K562 (cell line): Measurements from ENCODE around the gene SUOX. TPM values are rescaled to one million over a fixed set of nuclear protein-coding genes. Genes with fewer than 3 reads are reported as not detected.

Experiments
- ATAC-seq: fragments of 200-7000 bp; cut with Tn5 transposase; 3 replicates; pipeline ENCODE4 v1.9.1; 2020; ENCODE audit warnings: moderate library complexity
- BruUV-seq: library from RNA; stranded (reverse); fragments of 400-500 nt; replicated peaks from 2 replicates; lab custom pipeline; 2021; lab: Mats Ljungman, UMichigan
- CTCF ChIA-PET: fragments of 300-600 bp; formaldehyde crosslinking; extraction: SDS; loops from one replicate; lab custom pipeline; 2021; ENCODE audit warnings: low intra/inter-chr PET ratio; lab: Yijun Ruan, JAX
- POLR2A ChIA-PET: fragments of 300-600, 350-650 bp; sonication (Branson Sonifier 250); formaldehyde crosslinking; extraction: SDS; loops from one replicate; lab custom pipeline; 2021; ENCODE audit warnings: antibody characterized with exemption, inconsistent platforms; lab: Yijun Ruan, JAX
- DNase-seq, 4 experiments: peaks; one replicate each; pipeline versions ENCODE4 v3.0.0 to v3.0.0-alpha.2; 2011 to 2018; ENCODE audit warnings: low spot score in 3 of 4, mixed read lengths in 3 of 4; ENCODE audit errors: extremely low read depth in 1 of 4
- FAIRE-seq: peaks from 2 replicates; lab custom pipeline; 2011; peaks lifted over from hg19 to GRCh38; lab: Jason Lieb, UNC
- H2AFZ ChIP-seq: 2 replicates; pipeline ENCODE4 v1.6.0; 2011; ENCODE audit warnings: low read depth, low read length, control low read depth, inconsistent platforms
- H3K27ac ChIP-seq: fragments of 200-600 bp; 3 replicates; pipeline ENCODE4 v1.8.0; 2011; ENCODE audit warnings: low read depth, mild to moderate bottlenecking, control low read depth, inconsistent platforms, low read length, moderate library complexity, mixed read lengths; ENCODE audit errors: extremely low read depth
- H3K27me3 ChIP-seq, 2 experiments: fragments of 300-600 bp in 1 of 2; 2 replicates in 1 of 2; 3 replicates in 1 of 2; pipeline versions ENCODE4 v1.6.0 to v1.8.0; 2011; ENCODE audit warnings: inconsistent platforms in 2 of 2, low read length in 2 of 2, mild to moderate bottlenecking in 1 of 2, mixed read lengths in 1 of 2, moderate library complexity in 1 of 2; ENCODE audit not compliant: control insufficient read depth in 2 of 2, insufficient read depth in 2 of 2
- H3K36me3 ChIP-seq: fragments of 300-600 bp; 3 replicates; pipeline ENCODE4 v1.8.0; 2011; ENCODE audit warnings: mild to moderate bottlenecking, low read length, inconsistent platforms; ENCODE audit not compliant: control insufficient read depth, insufficient read depth
- H3K4me1 ChIP-seq, 2 experiments: fragments of 200-600 bp in 1 of 2; replicated peaks in 1 of 2; 2 replicates in 1 of 2; 3 replicates in 1 of 2; pipeline versions ENCODE4 v1.5.1 to v1.8.0; 2011; ENCODE audit warnings: inconsistent platforms in 2 of 2, low read length in 2 of 2, mild to moderate bottlenecking in 1 of 2, mixed read lengths in 1 of 2, moderate library complexity in 1 of 2; ENCODE audit not compliant: control insufficient read depth in 2 of 2, insufficient read depth in 2 of 2
- H3K4me2 ChIP-seq: 2 replicates; pipeline ENCODE4 v1.6.1; 2011; ENCODE audit warnings: low read length, control low read depth, inconsistent platforms, mixed read lengths; ENCODE audit not compliant: insufficient read depth
- H3K4me3 ChIP-seq: fragments of 200-600 bp; sonication (generic), shearing (Covaris generic); 2 replicates; pipeline ENCODE4 v1.5.1; 2016; ENCODE audit warnings: control low read depth, inconsistent platforms
- H3K79me2 ChIP-seq: fragments of 200-600 bp; 3 replicates; pipeline ENCODE4 v1.8.0; 2011; ENCODE audit warnings: low read length, inconsistent platforms; ENCODE audit not compliant: control insufficient read depth, insufficient read depth
- H3K9ac ChIP-seq, 2 experiments: 2 replicates each; pipeline versions ENCODE4 v1.6.0 to v1.6.1; 2011; ENCODE audit warnings: low read depth in 2 of 2, low read length in 2 of 2, control low read depth in 1 of 2, inconsistent platforms in 1 of 2, mild to moderate bottlenecking in 1 of 2, mixed read lengths in 1 of 2; ENCODE audit not compliant: insufficient read depth in 1 of 2
- H3K9me1 ChIP-seq: one replicate; pipeline ENCODE4 v1.6.0; 2011; ENCODE audit warnings: inconsistent platforms, mild to moderate bottlenecking, low read length, moderate library complexity; ENCODE audit not compliant: control insufficient read depth, insufficient read depth
- H3K9me3 ChIP-seq: replicated peaks from 2 replicates; pipeline ENCODE4 v1.5.1; 2011; ENCODE audit warnings: low read depth, low read length, inconsistent platforms; ENCODE audit not compliant: control insufficient read depth, insufficient read depth
- H4K20me1 ChIP-seq: replicated peaks from 2 replicates; pipeline ENCODE4 v1.6.1; 2011; ENCODE audit warnings: low read length, inconsistent platforms, mixed read lengths; ENCODE audit not compliant: control insufficient read depth, insufficient read depth
- CBX1 ChIP-seq: sonication (generic); IDR thresholded peaks from 2 replicates; pipeline ENCODE4 v1.6.1; 2016; ENCODE audit warnings: antibody characterized with exemption, low read depth, mild to moderate bottlenecking
- IRF1 ChIP-seq: sonication (generic); formaldehyde crosslinking; IDR thresholded peaks from 2 replicates; pipeline ENCODE4 v1.8.0; 2022; ENCODE audit warnings: missing genetic modification reagents, mild to moderate bottlenecking, borderline replicate concordance
- NFRKB ChIP-seq: fragments of 450-650 bp; IDR thresholded peaks from 2 replicates; pipeline ENCODE4 v1.6.1; 2016; ENCODE audit warnings: low read depth
- PRDM10 ChIP-seq: fragments of 450-650 bp; IDR thresholded peaks from 2 replicates; pipeline ENCODE4 v1.6.1; 2018; ENCODE audit not compliant: partially characterized antibody
- ZBTB40 ChIP-seq, 2 experiments: fragments of 450-650 bp in 1 of 2; sonication (generic) in 1 of 2; formaldehyde crosslinking in 1 of 2; IDR thresholded peaks; 2 replicates each; pipeline versions ENCODE4 v1.7.1 to v1.9.0; 2016 to 2022; ENCODE audit warnings: inconsistent platforms in 1 of 2, mild to moderate bottlenecking in 1 of 2, missing genetic modification reagents in 1 of 2
- ZNF41 ChIP-seq: fragments of 250-450 bp; sonication (Bioruptor Pico); conservative IDR thresholded peaks from 2 replicates; pipeline ENCODE4 v1.4.0; 2020; ENCODE audit warnings: mild to moderate bottlenecking
- WGBS: fragments of 100-300 bp; shearing (Covaris generic); methylation state at CpG from one replicate; pipeline ENCODE4 v1.1.6; 2016; ENCODE audit warnings: low coverage, mixed read lengths; ENCODE audit not compliant: insufficient coverage; ENCODE audit errors: missing lambda C conversion rate; 5-methylcytosine and 5-hydroxymethylcytosine counted together
- in situ Hi-C: fragments of 300-500 bp; cut with MboI; formaldehyde crosslinking; loops from 4 replicates; pipeline ENCODE4 v1.15.0; 2018; ENCODE audit warnings: inconsistent platforms, mixed read lengths
- intact Hi-C: fragments of 100-400 bp; cut with micrococcal nuclease; formaldehyde crosslinking; loops from 2 replicates; pipeline ENCODE4 v1.14.2; 2022
- polyA plus RNA-seq, 8 experiments: library from polyadenylated mRNA; depleted of rRNA in 4 of 8; stranded (reverse) in 5 of 8; unstranded in 3 of 8; fragments of >200 nt; fragmentation: Nextera tagmentation in 2 of 8; fragmentation: Illumina TruSeq in 1 of 8; extraction: Ambion mirVana in 2 of 8; extraction: Trizol in 1 of 8; gene quantifications; 2 replicates each; pipeline versions ENCODE4 v1.2.1 to v1.2.3, GENCODE V29; 2011 to 2014; ENCODE audit warnings: inconsistent platforms in 1 of 8, missing spikeins in 1 of 8
- total RNA-seq, 7 experiments: library from RNA; depleted of rRNA in 6 of 7; stranded (reverse); fragments of >200 nt in 6 of 7; fragmentation: Illumina TruSeq in 2 of 7; extraction: Trizol in 2 of 7; gene quantifications; 2 replicates each; pipeline versions ENCODE4 v1.2.1 to v1.2.3, GENCODE V29; 2011 to 2021; ENCODE audit warnings: low replicate concordance in 1 of 7

SUOX gene
- total and polyA plus RNA-seq, 9 of the 15 experiments (the other 6 are each of a cell fraction or from before 2014, with no cell fraction given), result 9.2 to 39.7 (median 25.4) TPM

GRCh38 chr12:56021889-56022497 is 24.9 kb downstream of the SUOX start:
- Histone ChIP-seq H3K9me1 (no peaks in the 10 kb centered on the region), H3K27me3 (no peaks in the 10 kb centered on the region), H3K4me2 (peak overlapping the region; percentile 92), H3K79me2 (peaks cover 55% of the 10 kb centered on the region), H2AFZ (peak overlapping the region; percentile 80), H3K4me1 (peaks cover 30 to 41% of the 10 kb centered on the region in 2 experiments), H3K27ac (peak overlapping the region; percentile 82), H3K36me3 (peaks cover 32% of the 10 kb centered on the region; the same call in 2 of the 3 replicates), H3K9me3 (no peaks in the 10 kb centered on the region), H3K4me3 (peak overlapping the region; percentile 46), H4K20me1 (no peaks in the 10 kb centered on the region), H3K9ac (peak overlapping the region; percentile 80 to 93)
- intact Hi-C loops (loop anchor here (1.0 to 2.0 kb wide), 3 partner anchors 15 to 49 kb away; partner anchors contain the start of gene SUOX), in situ Hi-C loops (loop anchor here (10.0 kb wide), 1 partner anchor 207 kb away; the partner anchor contains the start of genes ORMDL2 and SARNP)
- BruUV-seq, result TSS peak; percentile 52
- DNase-seq (peak in 1 of 4 experiments; percentile 33), ATAC-seq (peak; percentile 36), FAIRE-seq (peak; percentile 52)
- ChIA-PET POLR2A (interaction anchor here (0.6 to 3.8 kb wide), 8 partner anchors 11 to 272 kb away, joined by 3 to 28 read pairs (median 4); partner anchors contain the start of genes RAB5B and SUOX), CTCF (interaction anchor here (0.6 kb wide), 1 partner anchor 35 kb away, joined by 3 read pairs; no protein-coding TSS in a partner anchor)
- WGBS, result 0% methylated on average over 2 of the region's 2 CpGs
- TF ChIP-seq NFRKB (no peak), ZBTB40 (IDR thresholded peaks at IDR 0.05) (0 out of 2 replicates have a peak, but pooled peaks have one; percentile 8), ZBTB40 (CRISPR knock-in tag; IDR thresholded peaks at IDR 0.05) (no peak), CBX1 (no peak), IRF1 (no peak), PRDM10 (peak; percentile 7), ZNF41 (CRISPR knock-in tag) (no peak)
